Measurements from ENCODE around the gene TNIP1.

GRCh38 chr5:151029179-151030055 lies 51.4 kb downstream of the TNIP1 start:
- TF ChIP-seq, protein P1, sequence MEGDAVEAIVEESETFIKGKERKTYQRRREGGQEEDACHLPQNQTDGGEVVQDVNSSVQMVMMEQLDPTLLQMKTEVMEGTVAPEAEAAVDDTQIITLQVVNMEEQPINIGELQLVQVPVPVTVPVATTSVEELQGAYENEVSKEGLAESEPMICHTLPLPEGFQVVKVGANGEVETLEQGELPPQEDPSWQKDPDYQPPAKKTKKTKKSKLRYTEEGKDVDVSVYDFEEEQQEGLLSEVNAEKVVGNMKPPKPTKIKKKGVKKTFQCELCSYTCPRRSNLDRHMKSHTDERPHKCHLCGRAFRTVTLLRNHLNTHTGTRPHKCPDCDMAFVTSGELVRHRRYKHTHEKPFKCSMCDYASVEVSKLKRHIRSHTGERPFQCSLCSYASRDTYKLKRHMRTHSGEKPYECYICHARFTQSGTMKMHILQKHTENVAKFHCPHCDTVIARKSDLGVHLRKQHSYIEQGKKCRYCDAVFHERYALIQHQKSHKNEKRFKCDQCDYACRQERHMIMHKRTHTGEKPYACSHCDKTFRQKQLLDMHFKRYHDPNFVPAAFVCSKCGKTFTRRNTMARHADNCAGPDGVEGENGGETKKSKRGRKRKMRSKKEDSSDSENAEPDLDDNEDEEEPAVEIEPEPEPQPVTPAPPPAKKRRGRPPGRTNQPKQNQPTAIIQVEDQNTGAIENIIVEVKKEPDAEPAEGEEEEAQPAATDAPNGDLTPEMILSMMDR (conservative IDR thresholded peaks at IDR 0.05; ENCODE audit: low read length) = no peak
- TF ChIP-seq EZH2phosphoT487 (IDR thresholded peaks at IDR 0.05; ENCODE audit: borderline replicate concordance, low read depth, low read length) = no peak
